Activated T-helper 17 cell treated with anti-CD3 and anti-CD28 coated beads, Interleukin-2, amount 50 U/mL, for 72 hours (primary cell): Measurements from ENCODE around the gene IQCH. TPM values are rescaled to one million over a fixed set of nuclear protein-coding genes. Genes with fewer than 3 reads are reported as not detected.

ENCODE experiments used
- ATAC-seq: fragments of 150-1000 bp; cut with Tn5 transposase; replicated peaks from 2 replicates; pipeline ENCODE4 v1.10.0; 2021; ENCODE audit warnings: mild to moderate bottlenecking, moderate library complexity
- H3K27ac Mint-ChIP-seq: one replicate; pipeline ENCODE4 v1.8.0; 2022; ENCODE audit warnings: mixed read lengths
- H3K27me3 Mint-ChIP-seq: one replicate; pipeline ENCODE4 v1.8.0; 2022; ENCODE audit warnings: mixed read lengths
- H3K36me3 Mint-ChIP-seq: one replicate; pipeline ENCODE4 v1.8.0; 2022; ENCODE audit warnings: low read depth, mild to moderate bottlenecking, mixed read lengths
- H3K4me1 Mint-ChIP-seq: one replicate; pipeline ENCODE4 v1.8.0; 2022; ENCODE audit warnings: mixed read lengths
- H3K4me3 Mint-ChIP-seq: one replicate; pipeline ENCODE4 v1.8.0; 2022; ENCODE audit warnings: mild to moderate bottlenecking, mixed read lengths
- H3K9me3 Mint-ChIP-seq: one replicate; pipeline ENCODE4 v1.8.0; 2022; ENCODE audit warnings: mixed read lengths
- total RNA-seq, 2 donors: library from RNA; stranded (reverse); gene quantifications; one replicate each; pipeline ENCODE4 v1.2.3, GENCODE V29; 2022

Gene IQCH
- total RNA-seq, 2 donors from 2014 or later: 0.77 to 0.89 TPM

GRCh38 chr15:67303490-67304363 lies 49.1 kb downstream of the IQCH start:
- H3K4me1 Mint-ChIP-seq: peaks cover 5% of the 10 kb centered on the region

GRCh38 chr15:67304778-67305177 lies 50.2 kb downstream of the IQCH start:
- ATAC-seq: no peak
- H3K27ac Mint-ChIP-seq: no peak overlapping the region
- peaks cover 5% of the 10 kb centered on the region for H3K4me1 Mint-ChIP-seq
- no peaks in the 10 kb centered on the region for H3K36me3 Mint-ChIP-seq
- H3K27me3 Mint-ChIP-seq: no peaks in the 10 kb centered on the region
- no peaks in the 10 kb centered on the region for H3K9me3 Mint-ChIP-seq
- no peak overlapping the region for H3K4me3 Mint-ChIP-seq

More at GRCh38 chr15:67303490-67304363, 49.1 kb downstream of the IQCH start:
- Mint-ChIP-seq H3K4me3 (no peak overlapping the region), H3K36me3 (no peaks in the 10 kb centered on the region), H3K27me3 (no peaks in the 10 kb centered on the region), H3K27ac (no peak overlapping the region), H3K9me3 (no peaks in the 10 kb centered on the region)
- no peak for ATAC-seq

- Mint-ChIP-seq H3K27me3 (no peaks in the 10 kb centered on the region), H3K36me3 (no peaks in the 10 kb centered on the region), H3K9me3 (no peaks in the 10 kb centered on the region), H3K4me1 (peaks cover 5% of the 10 kb centered on the region), H3K27ac (peak overlapping the region; percentile 30), H3K4me3 (no peak overlapping the region)
- no peak for ATAC-seq
Observed at GRCh38 chr15:67305506-67305905, 50.9 kb downstream of the IQCH start.

- Mint-ChIP-seq H3K9me3 (no peaks in the 10 kb centered on the region), H3K36me3 (no peaks in the 10 kb centered on the region), H3K4me1 (peaks cover 5% of the 10 kb centered on the region), H3K27ac (no peak overlapping the region), H3K27me3 (no peaks in the 10 kb centered on the region), H3K4me3 (no peak overlapping the region)
- ATAC-seq: peak; percentile 97
Observed at GRCh38 chr15:67307156-67307555, 52.6 kb downstream of the IQCH start.

- Mint-ChIP-seq H3K27me3 (no peaks in the 10 kb centered on the region), H3K4me1 (peaks cover 5% of the 10 kb centered on the region), H3K27ac (no peak overlapping the region), H3K36me3 (no peaks in the 10 kb centered on the region), H3K9me3 (no peaks in the 10 kb centered on the region), H3K4me3 (no peak overlapping the region)
- ATAC-seq: no peak
Observed at GRCh38 chr15:67307889-67308597, 53.5 kb downstream of the IQCH start.

GRCh38 chr15:67311731-67312130 lies 57.1 kb downstream of the IQCH start:
- Mint-ChIP-seq H3K27ac (no peak overlapping the region), H3K9me3 (no peaks in the 10 kb centered on the region), H3K36me3 (no peaks in the 10 kb centered on the region), H3K4me3 (no peak overlapping the region), H3K27me3 (no peaks in the 10 kb centered on the region), H3K4me1 (peaks cover 5% of the 10 kb centered on the region)
- ATAC-seq: no peak

GRCh38 chr15:67319961-67320360 lies 65.4 kb downstream of the IQCH start:
- H3K27ac Mint-ChIP-seq: no peak overlapping the region
- no peaks in the 10 kb centered on the region for H3K36me3 Mint-ChIP-seq
- no peaks in the 10 kb centered on the region for H3K9me3 Mint-ChIP-seq
- H3K4me3 Mint-ChIP-seq: no peak overlapping the region
- peaks cover 8% of the 10 kb centered on the region for H3K27me3 Mint-ChIP-seq
- no peaks in the 10 kb centered on the region for H3K4me1 Mint-ChIP-seq
- ATAC-seq: no peak

- Mint-ChIP-seq H3K9me3 (no peaks in the 10 kb centered on the region), H3K27me3 (peaks cover 8% of the 10 kb centered on the region), H3K27ac (no peak overlapping the region), H3K36me3 (no peaks in the 10 kb centered on the region), H3K4me1 (no peaks in the 10 kb centered on the region), H3K4me3 (no peak overlapping the region)
- no peak for ATAC-seq
Observed at GRCh38 chr15:67321352-67321751, 66.8 kb downstream of the IQCH start.

GRCh38 chr15:67322481-67322880 lies 67.9 kb downstream of the IQCH start:
- H3K9me3 Mint-ChIP-seq: no peaks in the 10 kb centered on the region
- no peak overlapping the region for H3K27ac Mint-ChIP-seq
- H3K27me3 Mint-ChIP-seq: peaks cover 8% of the 10 kb centered on the region
- ATAC-seq: no peak
- no peak overlapping the region for H3K4me3 Mint-ChIP-seq
- H3K36me3 Mint-ChIP-seq: no peaks in the 10 kb centered on the region
- H3K4me1 Mint-ChIP-seq: no peaks in the 10 kb centered on the region

GRCh38 chr15:67327312-67327711 lies 72.7 kb downstream of the IQCH start:
- Mint-ChIP-seq H3K4me3 (no peak overlapping the region), H3K27ac (no peak overlapping the region), H3K36me3 (no peaks in the 10 kb centered on the region), H3K27me3 (peaks cover 4% of the 10 kb centered on the region), H3K9me3 (no peaks in the 10 kb centered on the region), H3K4me1 (no peaks in the 10 kb centered on the region)
- ATAC-seq: no peak

GRCh38 chr15:67327737-67328136 lies 73.2 kb downstream of the IQCH start:
- Mint-ChIP-seq H3K4me3 (no peak overlapping the region), H3K27me3 (peaks cover 4% of the 10 kb centered on the region), H3K9me3 (no peaks in the 10 kb centered on the region), H3K36me3 (no peaks in the 10 kb centered on the region), H3K4me1 (no peaks in the 10 kb centered on the region), H3K27ac (no peak overlapping the region)
- ATAC-seq: no peak

- Mint-ChIP-seq H3K9me3 (no peaks in the 10 kb centered on the region), H3K4me1 (no peaks in the 10 kb centered on the region)
Observed at GRCh38 chr15:67329984-67330733, 75.6 kb downstream of the IQCH start.

GRCh38 chr15:67331676-67332075 lies 77.1 kb downstream of the IQCH start:
- H3K9me3 Mint-ChIP-seq: no peaks in the 10 kb centered on the region
- no peak for ATAC-seq
- H3K27ac Mint-ChIP-seq: no peak overlapping the region
- H3K36me3 Mint-ChIP-seq: no peaks in the 10 kb centered on the region
- no peak overlapping the region for H3K4me3 Mint-ChIP-seq
- H3K4me1 Mint-ChIP-seq: no peaks in the 10 kb centered on the region
- H3K27me3 Mint-ChIP-seq: peaks cover 4% of the 10 kb centered on the region

More at GRCh38 chr15:67329984-67330733, 75.6 kb downstream of the IQCH start:
- no peak overlapping the region for H3K27ac Mint-ChIP-seq
- ATAC-seq: no peak
- H3K27me3 Mint-ChIP-seq: peaks cover 4% of the 10 kb centered on the region
- no peaks in the 10 kb centered on the region for H3K36me3 Mint-ChIP-seq
- H3K4me3 Mint-ChIP-seq: no peak overlapping the region

GRCh38 chr15:67335026-67335425 lies 80.4 kb downstream of the IQCH start:
- no peaks in the 10 kb centered on the region for H3K4me1 Mint-ChIP-seq
- no peaks in the 10 kb centered on the region for H3K27me3 Mint-ChIP-seq
- no peaks in the 10 kb centered on the region for H3K9me3 Mint-ChIP-seq
- no peak for ATAC-seq
- no peak overlapping the region for H3K27ac Mint-ChIP-seq
- H3K36me3 Mint-ChIP-seq: no peaks in the 10 kb centered on the region
- H3K4me3 Mint-ChIP-seq: no peak overlapping the region
